Measurements from ENCODE around the gene TIGD4.

- TF ChIP-seq, protein P1, sequence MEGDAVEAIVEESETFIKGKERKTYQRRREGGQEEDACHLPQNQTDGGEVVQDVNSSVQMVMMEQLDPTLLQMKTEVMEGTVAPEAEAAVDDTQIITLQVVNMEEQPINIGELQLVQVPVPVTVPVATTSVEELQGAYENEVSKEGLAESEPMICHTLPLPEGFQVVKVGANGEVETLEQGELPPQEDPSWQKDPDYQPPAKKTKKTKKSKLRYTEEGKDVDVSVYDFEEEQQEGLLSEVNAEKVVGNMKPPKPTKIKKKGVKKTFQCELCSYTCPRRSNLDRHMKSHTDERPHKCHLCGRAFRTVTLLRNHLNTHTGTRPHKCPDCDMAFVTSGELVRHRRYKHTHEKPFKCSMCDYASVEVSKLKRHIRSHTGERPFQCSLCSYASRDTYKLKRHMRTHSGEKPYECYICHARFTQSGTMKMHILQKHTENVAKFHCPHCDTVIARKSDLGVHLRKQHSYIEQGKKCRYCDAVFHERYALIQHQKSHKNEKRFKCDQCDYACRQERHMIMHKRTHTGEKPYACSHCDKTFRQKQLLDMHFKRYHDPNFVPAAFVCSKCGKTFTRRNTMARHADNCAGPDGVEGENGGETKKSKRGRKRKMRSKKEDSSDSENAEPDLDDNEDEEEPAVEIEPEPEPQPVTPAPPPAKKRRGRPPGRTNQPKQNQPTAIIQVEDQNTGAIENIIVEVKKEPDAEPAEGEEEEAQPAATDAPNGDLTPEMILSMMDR (IDR thresholded peaks at IDR 0.05; ENCODE audit: borderline replicate concordance, extremely low read depth, low read length, poor library complexity, severe bottlenecking) = no peak
- TF ChIP-seq EZH2 (IDR thresholded peaks at IDR 0.05; ENCODE audit: borderline replicate concordance, low read depth, low read length, severe bottlenecking) = no peak
Measured at GRCh38 chr4:152785639-152786615, 6.4 kb upstream of the TIGD4 start.
